NCI-H460 (cell line): ENCODE data around the gene PAFAH1B2. TPM values are rescaled to one million over a fixed set of nuclear protein-coding genes. Genes with fewer than 3 reads are reported as not detected.
"Not testable (repeated sequence)": the region's sequence is repeated elsewhere in the genome, so short reads cannot be mapped to it uniquely, and the experiment has no call there.

Experiments used
- DNase-seq: peaks from one replicate; pipeline ENCODE4 v3.0.0-alpha.2; 2016; ENCODE audit warnings: low read depth; ENCODE audit errors: extremely low read depth
- total RNA-seq: library from RNA; depleted of rRNA; stranded (reverse); fragments of >200 nt; shearing (Covaris generic); gene quantifications from 2 replicates; pipeline ENCODE4 v1.2.3, GENCODE V29; 2014

PAFAH1B2 gene
- total RNA-seq, 1 experiment from 2014 or later: 97.4 TPM

DNA sequence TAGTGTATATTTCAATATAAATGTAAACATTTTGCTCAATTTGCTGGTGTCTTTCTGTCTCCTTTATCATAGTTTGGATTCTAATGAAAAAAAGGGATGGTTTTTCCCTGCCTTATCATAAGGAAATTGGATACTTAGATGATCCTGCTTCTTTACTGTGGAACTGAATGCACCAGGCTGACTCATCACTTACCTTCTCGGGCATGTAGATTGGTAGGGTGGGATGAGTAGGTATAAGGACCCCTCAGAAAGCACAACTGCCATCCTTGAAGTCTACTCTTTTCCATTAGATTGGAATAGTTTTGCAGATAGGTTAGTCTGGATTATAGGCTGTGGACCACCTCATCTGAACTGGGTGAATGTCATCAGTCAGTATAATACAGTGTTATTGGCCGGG, 26.9 kb downstream of the PAFAH1B2 start:
- DNase-seq: no peak

DNA sequence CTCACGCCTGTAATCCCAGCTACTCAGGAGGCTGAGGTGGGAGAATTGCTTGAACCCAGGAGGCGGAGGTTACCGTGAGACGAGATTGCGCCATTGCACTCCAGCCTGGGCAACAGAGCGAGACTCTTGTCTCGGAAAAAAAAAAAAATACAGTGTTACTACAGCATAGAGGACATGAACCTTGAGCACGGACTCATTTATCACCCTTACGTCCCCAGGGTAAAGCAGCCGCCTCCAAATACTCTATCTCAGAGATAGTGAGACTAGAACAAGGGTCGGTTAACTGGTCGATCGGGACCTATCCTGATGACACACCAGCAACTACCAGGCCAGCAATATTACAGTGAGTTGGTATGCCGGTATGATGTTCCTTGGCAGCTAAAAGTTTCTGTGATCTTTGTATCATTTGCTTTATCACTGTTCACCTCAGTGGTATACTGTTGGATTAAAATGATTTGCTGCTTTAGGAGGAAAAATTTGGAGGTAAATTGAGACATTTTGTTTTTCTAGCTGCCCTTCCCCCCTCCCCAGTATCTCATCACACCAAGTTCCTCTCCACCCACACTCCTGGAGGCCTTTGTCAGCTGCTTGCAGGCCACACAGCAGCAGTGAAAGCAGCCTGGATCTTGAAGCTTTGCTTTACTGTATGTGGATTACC, 27.4 kb downstream of the PAFAH1B2 start:
- no peak for DNase-seq

DNA sequence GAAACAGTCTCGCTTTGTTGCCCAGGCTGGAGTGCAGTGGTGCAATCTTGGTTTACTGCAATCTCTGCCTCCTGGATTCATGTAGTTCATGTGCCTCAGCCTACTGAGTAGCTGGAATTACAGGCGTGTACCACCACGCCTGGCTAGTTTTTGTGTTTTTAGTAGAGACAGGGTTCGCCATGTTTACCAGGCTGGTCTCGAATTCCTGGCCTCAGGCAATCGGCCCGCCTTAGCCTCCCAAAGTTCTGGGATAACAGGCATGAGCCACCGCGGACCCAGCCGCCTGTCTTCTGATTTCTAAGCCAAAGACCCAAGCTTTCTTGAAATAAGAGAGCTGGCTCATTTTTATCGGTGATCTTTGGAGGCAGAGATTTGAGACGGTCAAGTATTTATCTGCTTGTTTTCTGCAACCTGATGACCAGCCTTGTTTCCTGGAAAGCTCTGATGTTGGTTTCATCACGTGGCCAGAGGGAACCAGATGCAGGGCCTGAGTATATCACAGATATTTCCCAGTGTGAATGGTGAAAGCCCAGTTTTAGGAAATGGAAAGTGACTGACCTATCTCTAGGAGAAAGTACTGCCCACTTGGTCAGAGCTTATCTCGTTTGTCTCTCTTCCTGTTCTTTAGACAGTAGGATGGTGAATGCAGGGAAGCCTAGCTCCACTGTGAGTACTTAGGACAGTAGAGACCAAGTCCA, 28.8 kb downstream of the PAFAH1B2 start:
- DNase-seq: no peak

DNA sequence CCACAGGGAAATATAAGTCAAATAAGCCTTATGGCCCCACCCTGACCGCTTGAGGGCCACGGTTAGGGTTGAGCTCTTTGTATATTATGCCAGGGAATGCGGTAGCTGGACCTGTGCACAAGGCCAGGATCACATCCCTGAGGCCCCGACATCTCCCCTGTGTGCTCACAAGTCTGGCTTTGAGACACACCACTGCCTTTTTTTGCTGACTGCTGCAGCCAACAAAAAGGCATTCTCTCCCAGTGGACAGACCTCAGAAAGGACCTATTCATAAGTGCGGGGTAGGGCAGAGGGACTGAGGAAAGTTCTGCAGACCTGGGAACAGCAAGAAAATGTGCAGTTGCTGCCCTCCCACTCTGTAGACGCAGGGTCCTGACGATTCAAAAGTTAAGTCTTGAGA, 31.0 kb downstream of the PAFAH1B2 start:
- DNase-seq: no peak

DNA sequence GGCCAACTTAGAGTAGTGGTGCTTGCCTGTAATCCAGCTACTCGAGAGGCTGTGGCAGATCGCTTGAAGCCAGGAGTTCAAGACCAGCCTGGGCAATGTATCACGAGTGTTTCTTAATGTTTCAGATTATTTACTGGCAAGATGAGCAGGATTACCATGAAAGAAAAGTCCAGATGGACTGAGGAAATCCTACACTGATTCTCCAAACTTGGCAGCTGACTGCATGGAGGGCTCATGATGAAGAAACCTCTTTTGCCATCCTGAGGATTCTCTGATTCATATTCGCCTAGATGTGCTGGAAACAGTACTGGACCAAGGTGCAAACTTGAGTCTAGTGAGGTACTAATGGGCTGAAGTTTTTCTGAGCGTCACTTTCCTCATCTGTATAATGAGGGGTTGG, 31.7 kb downstream of the PAFAH1B2 start:
- DNase-seq: no peak

DNA sequence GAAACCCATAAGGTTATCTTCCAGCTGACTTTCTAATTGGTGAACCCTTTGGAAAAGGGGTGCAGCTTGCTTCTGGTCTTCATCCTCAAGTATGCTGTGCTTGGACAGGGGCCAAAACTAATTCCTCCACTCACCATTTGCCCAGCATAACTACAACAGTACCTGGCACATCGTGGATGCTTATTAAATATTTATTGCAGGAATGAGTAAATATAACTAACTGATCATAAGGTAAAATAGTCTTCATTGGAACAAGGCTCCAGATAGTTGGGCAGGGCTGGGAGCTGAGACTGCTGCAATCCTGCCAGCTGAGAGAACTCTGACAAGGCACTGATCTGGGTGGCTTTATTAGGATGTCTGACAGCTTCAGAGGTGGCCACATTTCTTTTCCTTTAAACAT, 32.1 kb downstream of the PAFAH1B2 start:
- no peak for DNase-seq

DNA sequence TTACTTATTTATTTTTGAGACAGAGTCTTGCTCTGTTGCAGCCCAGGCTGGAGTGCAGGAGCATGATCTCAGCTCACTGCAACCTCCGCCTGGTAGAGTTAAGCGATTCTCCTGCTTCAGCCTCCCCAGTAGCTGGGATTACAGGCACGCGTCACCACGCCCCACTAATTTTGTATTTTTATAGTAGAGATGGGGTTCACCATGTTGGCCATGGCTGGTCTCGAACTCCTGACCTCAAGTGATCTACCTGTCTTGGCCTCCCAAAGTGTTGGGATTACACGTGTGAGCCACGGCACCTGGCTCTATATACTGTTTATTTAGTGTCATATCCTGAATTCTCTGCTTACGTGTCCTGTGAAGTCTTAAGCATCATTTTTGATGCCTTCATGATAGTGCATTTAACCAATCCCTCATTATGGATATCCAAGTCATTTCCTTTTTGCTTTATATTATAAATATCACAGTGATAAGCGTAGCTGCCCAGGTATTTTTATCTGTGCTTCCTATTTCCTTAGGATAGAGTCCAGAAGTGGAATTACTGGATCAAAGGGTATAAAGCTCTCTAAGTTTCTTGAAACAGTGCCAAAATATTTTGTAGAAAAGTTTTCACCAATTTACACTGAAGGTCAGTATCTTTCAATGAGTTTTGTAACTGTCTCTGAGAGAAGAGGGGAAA, 33.6 kb downstream of the PAFAH1B2 start:
- DNase-seq: no peak

DNA sequence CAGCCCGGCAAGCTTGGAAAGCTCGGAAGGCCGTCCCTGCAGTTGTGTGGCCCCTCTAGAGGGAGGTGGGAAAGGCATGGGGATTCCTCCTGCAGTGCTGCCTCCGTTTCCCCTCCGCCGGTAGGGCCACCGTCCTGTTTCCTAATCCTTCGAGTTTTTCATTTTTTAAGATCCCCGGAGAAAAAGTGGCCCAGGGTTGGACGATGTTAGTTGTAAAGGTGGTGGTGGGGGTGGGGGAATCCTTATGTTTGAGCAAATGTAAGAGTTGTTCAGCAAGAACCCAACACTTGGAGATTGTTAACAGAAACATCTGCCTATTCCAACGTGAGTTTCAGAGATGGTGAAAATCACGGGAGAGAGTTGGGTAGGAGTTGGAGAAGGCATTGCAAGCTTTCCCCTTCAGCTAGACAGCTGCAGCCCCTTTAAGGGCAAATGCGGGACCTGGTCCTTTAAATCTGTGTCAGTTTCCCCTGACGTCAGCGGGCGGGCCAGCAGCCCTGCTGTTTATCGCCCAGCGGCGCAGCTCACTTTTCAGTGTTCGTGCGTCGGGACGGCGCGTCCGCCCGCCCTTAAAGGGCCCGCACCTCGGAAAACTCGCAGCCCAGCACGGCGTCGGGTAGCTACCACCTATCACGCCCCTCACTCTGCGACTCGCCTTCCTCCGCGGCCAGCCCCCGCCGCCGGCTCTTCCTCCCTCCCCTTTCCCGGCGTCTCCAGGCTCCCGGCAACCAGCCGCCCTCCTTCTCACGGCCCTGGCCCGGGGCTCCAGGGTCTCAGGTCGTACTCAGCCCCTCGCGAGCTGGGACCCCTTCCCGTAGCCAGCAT, 34.3 kb downstream of the PAFAH1B2 start, which contains the start of gene SIDT2:
Gene SIDT2 (plus strand): TSS at position 534 of the 825 bp plus-strand sequence. CDS start 521 bp downstream, outside the sequence.
- DNase-seq: peak; percentile 78

DNA sequence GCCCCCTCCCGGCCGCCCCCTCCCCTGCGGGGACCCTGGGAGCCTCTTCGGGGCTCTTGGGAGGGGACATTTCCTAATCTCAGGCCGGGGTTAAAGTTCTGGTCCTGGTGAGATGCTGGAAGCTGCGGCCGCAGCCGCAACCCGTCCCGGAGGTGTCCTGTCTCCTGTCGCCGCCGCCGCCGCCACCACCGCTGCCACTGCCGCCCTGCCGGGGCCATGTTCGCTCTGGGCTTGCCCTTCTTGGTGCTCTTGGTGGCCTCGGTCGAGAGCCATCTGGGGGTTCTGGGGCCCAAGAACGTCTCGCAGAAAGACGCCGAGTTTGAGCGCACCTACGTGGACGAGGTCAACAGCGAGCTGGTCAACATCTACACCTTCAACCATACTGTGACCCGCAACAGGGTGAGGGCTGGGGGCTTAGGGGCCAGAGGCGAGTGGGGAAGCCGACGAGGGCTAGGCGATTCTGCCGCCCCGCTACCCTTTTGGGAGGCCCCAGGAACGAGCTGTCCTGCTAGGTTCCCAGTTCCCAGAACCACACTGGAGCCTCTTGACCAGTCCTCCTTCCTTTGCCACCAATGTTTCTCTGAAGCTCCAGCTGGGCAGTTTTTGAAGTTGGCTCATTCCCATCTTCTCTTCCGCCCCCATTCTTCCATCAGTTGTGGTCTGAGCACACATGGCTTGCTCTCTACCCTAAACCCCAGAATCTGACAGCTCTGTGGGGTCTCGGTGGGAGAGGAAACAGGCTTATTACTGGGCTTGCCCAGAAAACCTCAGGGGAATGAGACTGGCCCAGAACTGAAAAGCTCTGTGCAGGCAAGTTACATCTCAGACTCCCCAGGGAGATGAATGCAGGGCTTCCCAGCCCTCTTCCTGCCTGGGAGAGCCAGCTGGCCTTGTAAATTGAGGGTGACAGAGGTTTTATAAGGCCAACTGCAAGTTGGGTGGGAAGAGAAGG, 35.2 kb downstream of the PAFAH1B2 start:
- DNase-seq: no peak

DNA sequence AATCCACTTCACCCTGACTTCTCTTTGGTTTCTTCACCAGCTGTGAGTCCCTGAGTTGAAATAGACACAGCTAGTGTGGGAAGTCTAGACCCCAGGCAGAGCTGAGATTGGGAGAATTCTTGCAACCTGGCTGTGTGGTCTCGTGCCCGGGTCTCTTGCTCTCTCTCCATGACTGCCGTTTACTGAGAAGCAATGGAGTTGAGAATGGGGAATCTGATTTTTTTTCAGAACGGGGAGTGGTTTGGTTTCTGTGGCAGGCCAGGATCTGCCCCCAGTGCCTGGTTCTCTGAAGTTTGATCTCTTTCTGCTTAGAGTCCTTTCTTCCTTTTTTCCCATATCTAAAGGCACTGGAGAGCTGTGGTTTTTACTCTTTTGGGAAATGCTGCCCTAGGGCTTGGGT, 35.9 kb downstream of the PAFAH1B2 start:
- DNase-seq: no peak

DNA sequence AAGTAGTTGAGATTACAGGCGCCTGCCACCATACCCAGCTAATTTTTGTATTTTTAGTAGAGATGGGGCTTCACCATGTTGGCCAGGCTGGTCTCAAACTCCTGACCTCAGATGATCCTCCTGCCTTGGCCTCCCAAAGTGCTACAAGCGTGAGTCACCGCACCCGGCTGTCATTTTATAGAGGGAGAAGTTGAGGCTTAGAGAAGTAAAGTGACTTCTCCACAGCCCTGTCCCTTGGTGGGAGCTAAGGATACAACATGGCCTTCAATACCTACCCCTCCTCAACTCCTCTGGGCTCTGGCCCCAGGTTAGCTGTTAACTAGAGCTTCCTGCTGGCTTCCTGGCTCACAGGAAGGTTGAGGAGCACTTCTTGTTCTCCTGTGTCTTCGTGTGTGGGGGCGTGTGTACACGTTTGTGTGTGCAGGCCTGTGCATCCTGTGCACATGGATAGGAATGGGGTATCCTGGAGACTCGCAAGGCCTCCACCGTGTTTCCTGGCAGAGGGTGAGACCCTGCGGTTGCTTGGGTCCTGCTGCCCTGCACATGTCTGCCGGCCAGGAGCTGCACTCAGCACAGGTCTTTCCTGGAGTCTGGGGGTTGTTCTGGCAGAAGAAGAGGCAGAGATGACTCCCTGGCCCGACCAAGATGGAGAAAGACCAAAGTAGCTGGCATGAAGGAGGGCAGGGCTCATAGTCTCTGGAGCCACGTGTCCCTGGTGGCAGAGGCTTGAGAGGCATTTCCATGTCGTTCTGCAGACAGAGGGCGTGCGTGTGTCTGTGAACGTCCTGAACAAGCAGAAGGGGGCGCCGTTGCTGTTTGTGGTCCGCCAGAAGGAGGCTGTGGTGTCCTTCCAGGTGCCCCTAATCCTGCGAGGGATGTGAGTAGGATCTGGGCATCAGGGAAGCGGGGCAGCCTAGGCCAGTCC, 36.8 kb downstream of the PAFAH1B2 start:
- DNase-seq: peak; percentile 38

DNA sequence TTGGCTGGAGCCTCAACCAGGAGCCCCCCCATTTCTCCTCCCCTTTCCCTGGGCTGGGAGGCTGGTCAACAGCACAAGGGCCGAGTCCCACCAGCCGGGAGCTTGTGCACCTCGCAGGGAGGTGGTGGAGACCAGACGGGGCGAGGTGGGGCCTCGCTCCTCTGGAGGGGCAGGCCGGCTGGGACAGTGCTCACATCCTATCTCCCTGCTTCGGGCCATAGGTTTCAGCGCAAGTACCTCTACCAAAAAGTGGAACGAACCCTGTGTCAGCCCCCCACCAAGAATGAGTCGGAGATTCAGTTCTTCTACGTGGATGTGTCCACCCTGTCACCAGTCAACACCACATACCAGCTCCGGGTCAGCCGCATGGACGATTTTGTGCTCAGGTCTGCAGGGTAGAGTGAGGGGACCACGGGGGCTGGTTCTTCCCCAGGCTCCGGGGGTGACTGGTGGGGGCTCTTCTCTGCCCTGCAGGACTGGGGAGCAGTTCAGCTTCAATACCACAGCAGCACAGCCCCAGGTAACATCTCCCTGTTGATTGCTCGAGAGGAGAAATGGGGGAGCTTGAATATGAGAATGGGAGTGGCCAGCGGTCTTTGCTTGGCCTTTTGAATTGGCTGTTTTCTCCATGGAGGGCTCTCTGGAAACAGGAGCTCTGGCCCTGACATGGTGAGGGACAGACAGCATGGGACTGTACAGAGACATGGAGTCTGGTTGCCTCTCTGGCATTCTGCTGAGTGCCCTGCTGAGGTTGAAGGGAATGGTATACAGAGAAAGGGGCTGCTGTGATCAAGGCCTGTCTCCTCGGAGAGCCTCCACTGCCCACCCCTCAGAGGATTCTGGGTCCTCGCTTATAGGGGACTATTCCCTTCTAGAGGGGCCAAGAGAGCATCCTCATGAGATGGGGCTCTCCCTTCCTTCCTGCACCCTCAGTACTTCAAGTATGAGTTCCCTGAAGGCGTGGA, 37.8 kb downstream of the PAFAH1B2 start:
- no peak for DNase-seq

DNA sequence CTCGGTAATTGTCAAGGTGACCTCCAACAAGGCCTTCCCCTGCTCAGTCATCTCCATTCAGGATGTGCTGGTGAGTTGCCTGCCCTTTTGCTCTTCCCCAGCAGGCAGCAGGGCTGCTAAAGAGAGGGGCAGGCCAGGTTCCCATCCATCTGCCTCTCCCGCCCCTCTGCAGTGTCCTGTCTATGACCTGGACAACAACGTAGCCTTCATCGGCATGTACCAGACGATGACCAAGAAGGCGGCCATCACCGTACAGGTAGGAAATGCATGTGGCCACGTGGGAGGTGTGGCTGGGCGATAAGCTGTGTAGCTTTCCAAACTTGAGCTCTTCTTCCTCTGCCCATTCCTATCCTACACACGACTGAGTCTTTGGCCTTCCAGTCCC, 38.5 kb downstream of the PAFAH1B2 start:
- no peak for DNase-seq

DNA sequence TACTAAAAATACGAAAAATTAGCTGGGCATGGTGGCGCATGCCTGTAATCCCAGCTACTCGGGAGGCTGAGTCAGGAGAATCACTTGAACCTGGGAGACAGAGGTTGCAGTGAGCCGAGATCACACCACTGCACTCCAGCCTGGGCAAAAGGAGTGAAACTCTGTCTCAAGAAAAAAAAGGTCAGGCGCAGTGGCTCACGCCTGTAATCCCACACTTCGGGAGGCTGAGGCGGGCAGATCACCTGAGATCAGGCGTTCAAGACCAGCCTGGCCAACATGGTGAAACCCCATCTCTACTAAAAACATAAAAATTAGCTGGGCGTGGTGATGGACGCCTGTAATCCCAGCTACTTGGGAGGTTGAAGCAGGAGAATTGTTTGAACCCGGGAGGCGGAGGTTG, 39.1 kb downstream of the PAFAH1B2 start:
- DNase-seq: not testable (repeated sequence)

DNA sequence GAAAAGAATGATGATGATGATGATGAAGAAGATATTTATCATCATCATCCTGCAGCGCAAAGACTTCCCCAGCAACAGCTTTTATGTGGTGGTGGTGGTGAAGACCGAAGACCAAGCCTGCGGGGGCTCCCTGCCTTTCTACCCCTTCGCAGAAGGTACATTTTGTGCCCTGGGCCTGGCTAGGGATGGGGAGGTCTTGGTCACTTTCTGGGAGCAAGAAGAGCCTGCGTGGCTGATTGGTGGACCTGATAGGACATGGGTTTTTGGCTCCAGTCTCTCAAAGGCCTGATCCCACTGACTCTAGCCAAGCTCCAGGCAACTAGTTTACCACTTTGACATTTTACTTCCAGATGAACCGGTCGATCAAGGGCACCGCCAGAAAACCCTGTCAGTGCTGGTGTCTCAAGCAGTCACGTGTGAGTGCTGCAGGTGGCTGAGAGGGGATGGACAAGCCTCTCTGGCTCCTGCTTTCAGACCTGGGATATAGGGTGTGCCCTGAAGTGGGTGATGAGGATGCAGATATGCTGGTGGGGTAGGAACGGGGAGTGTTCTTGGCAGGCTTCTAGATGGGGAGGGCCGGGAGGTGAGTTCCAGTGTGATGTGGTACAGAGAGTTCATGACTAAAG, 39.8 kb downstream of the PAFAH1B2 start:
- DNase-seq: no peak

DNA sequence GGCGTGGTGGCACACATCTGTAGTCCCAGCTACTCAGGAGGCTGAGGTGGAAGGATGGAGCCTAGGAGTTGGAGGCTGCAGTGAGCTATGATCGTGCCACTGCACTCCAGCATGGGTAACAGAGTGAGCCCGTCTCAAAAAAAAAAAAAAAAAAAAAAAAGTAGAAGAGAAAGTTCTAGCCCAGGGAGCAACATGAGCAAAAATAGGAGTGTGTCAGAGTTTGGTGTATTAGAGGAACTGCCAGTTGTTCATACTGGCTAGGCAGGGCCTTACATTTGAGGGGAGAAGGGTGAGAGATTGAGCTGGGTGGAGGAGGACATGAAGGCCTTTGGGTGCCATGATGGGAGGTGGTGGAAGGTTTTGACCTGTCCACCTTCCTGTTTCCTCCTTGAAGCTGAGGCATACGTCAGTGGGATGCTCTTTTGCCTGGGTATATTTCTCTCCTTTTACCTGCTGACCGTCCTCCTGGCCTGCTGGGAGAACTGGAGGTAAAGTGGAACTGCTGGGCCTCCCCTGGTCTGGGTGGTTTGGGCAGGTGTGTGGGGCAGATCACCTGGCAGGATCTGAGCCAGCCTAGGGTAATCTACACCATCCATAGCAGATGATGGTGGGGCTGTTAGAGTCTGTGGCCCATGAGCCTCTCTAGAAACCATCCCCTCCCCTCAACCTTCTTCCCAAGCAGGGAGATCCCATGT, 41.8 kb downstream of the PAFAH1B2 start:
- DNase-seq: no peak

DNA sequence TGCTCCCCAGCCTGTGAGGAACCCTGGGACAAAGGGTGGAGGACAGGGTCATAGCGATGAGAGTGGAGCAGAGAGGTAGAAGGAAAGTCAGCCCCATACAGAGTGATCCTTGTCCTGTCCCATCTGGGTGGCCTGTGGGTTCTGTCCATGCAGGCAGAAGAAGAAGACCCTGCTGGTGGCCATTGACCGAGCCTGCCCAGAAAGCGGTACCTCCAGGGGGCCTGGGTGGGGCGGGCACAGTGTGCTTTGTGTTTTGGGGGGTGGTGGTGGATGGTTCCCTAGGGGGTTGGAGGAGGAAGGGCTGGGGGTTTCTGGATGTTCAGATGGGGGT, 42.3 kb downstream of the PAFAH1B2 start:
- no peak for DNase-seq
